ENCODE measurements around the gene OR5B12.

- TF ChIP-seq POLR2A (IDR thresholded peaks at IDR 0.05; ENCODE audit: low read depth, low read length) = no peak
- no peak for TF ChIP-seq POLR2AphosphoS5 (IDR thresholded peaks at IDR 0.05; ENCODE audit: low read depth, low read length)
Observed at GRCh38 chr11:58487170-58487569, 45.1 kb upstream of the OR5B12 start.

Data from GM12891 (cell line).